RWPE2 (cell line): ENCODE measurements around the gene LSMEM2.
A peak's percentile ranks its signal among the peaks of the same experiment; 100 is the strongest.

ENCODE experiments used
- ATAC-seq: fragments of 200-7000 bp; cut with Tn5 transposase; 3 replicates; pipeline ENCODE4 v1.9.1; 2021; ENCODE audit warnings: low read depth
- DNase-seq: peaks from one replicate; pipeline ENCODE4 v3.0.0-alpha.2; 2020; ENCODE audit warnings: low spot score
- H3K27ac ChIP-seq: fragments of 450-650 bp; 2 replicates; pipeline ENCODE4 v1.5.1; 2017; ENCODE audit warnings: mild to moderate bottlenecking; ENCODE audit not compliant: poor library complexity, severe bottlenecking
- H3K27me3 ChIP-seq: fragments of 250-450 bp; sonication (Bioruptor Pico); 2 replicates; pipeline ENCODE4 v1.5.1; 2021; ENCODE audit warnings: mild to moderate bottlenecking, moderate library complexity; ENCODE audit not compliant: insufficient read depth, poor library complexity, severe bottlenecking
- H3K36me3 ChIP-seq: fragments of 250-450 bp; sonication (Bioruptor Pico); 2 replicates; pipeline ENCODE4 v1.5.1; 2020; ENCODE audit warnings: low read depth, mild to moderate bottlenecking, moderate library complexity
- H3K4me1 ChIP-seq: fragments of 250-450 bp; sonication (Bioruptor Pico); 2 replicates; pipeline ENCODE4 v1.5.1; 2021; ENCODE audit warnings: mild to moderate bottlenecking, moderate library complexity; ENCODE audit not compliant: insufficient read depth, poor library complexity, severe bottlenecking
- H3K4me3 ChIP-seq: fragments of 250-450 bp; sonication (Bioruptor Pico); 2 replicates; pipeline ENCODE4 v1.5.1; 2021; ENCODE audit warnings: mild to moderate bottlenecking, moderate library complexity; ENCODE audit not compliant: severe bottlenecking
- H3K9me3 ChIP-seq: fragments of 250-450 bp; sonication (Bioruptor Pico); 2 replicates; pipeline ENCODE4 v1.5.1; 2021; ENCODE audit warnings: mild to moderate bottlenecking, moderate library complexity; ENCODE audit not compliant: severe bottlenecking
- CTCF ChIP-seq: fragments of 450-650 bp; IDR thresholded peaks from one replicate; pipeline ENCODE4 v1.5.1; 2017; ENCODE audit warnings: mild to moderate bottlenecking, moderate library complexity; ENCODE audit not compliant: poor library complexity, severe bottlenecking

The LSMEM2 gene

GRCh38 chr3:50290161-50290641, 11.3 kb downstream of the LSMEM2 start:
- no peak overlapping the region for H3K27ac ChIP-seq
- H3K36me3 ChIP-seq = peaks cover 37% of the 10 kb centered on the region
- TF ChIP-seq CTCF = no peak

GRCh38 chr3:50292159-50293078, 13.5 kb downstream of the LSMEM2 start, which contains the start of gene IFRD2:
Gene IFRD2 (minus strand): TSS chr3:50292429. CDS start chr3:50292274, 155 bp downstream.
- Histone ChIP-seq H3K9me3 (no peaks in the 10 kb centered on the region), H3K27ac (peak within 1 kb of the TSS; percentile 70)

More at GRCh38 chr3:50290161-50290641, 11.3 kb downstream of the LSMEM2 start:
- DNase-seq (peak; percentile 61), ATAC-seq (no peak)
- H3K9me3 ChIP-seq = no peaks in the 10 kb centered on the region
- H3K4me3 ChIP-seq = no peak overlapping the region
- no peaks in the 10 kb centered on the region for H3K4me1 ChIP-seq
- H3K27me3 ChIP-seq = no peaks in the 10 kb centered on the region

GRCh38 chr3:50293079-50293801, 14.4 kb downstream of the LSMEM2 start:
- no peaks in the 10 kb centered on the region for H3K4me1 ChIP-seq
- H3K9me3 ChIP-seq = no peaks in the 10 kb centered on the region
- H3K36me3 ChIP-seq = peaks cover 25% of the 10 kb centered on the region
- H3K4me3 ChIP-seq = no peak overlapping the region
- no peak for TF ChIP-seq CTCF
- no peak for DNase-seq
- H3K27ac ChIP-seq = peak overlapping the region; percentile 70
- ATAC-seq = no peak
- no peaks in the 10 kb centered on the region for H3K27me3 ChIP-seq

More at GRCh38 chr3:50292159-50293078, 13.5 kb downstream of the LSMEM2 start, which contains the start of gene IFRD2:
- peak within 1 kb of the TSS; percentile 49 for H3K4me3 ChIP-seq
- DNase-seq (peak; percentile 97), ATAC-seq (peak; percentile 96)
- TF ChIP-seq CTCF = peak; percentile 11
- no peaks in the 10 kb centered on the region for H3K4me1 ChIP-seq
- H3K27me3 ChIP-seq = no peaks in the 10 kb centered on the region
- H3K36me3 ChIP-seq = peaks cover 33% of the 10 kb centered on the region

GRCh38 chr3:50294089-50294488, 15.2 kb downstream of the LSMEM2 start:
- Histone ChIP-seq H3K27ac (no peak overlapping the region), H3K4me1 (no peaks in the 10 kb centered on the region), H3K4me3 (no peak overlapping the region), H3K36me3 (peaks cover 17% of the 10 kb centered on the region), H3K27me3 (no peaks in the 10 kb centered on the region), H3K9me3 (no peaks in the 10 kb centered on the region)
- no peak for TF ChIP-seq CTCF
- ATAC-seq (no peak), DNase-seq (no peak)
